HFFc6 (cell line): Measurements from ENCODE around the gene MRTFB. TPM values are rescaled to one million over a fixed set of nuclear protein-coding genes. Genes with fewer than 3 reads are reported as not detected.

Experiments
- DNase-seq: peaks from one replicate; pipeline ENCODE4 v3.0.0-alpha.2; 2018
- H3K27ac Mint-ChIP-seq: 2 replicates; pipeline ENCODE4 v1.8.0; 2020; ENCODE audit warnings: mild to moderate bottlenecking, mixed read lengths
- H3K27me3 Mint-ChIP-seq: 2 replicates; pipeline ENCODE4 v1.8.0; 2021; ENCODE audit warnings: mild to moderate bottlenecking, moderate library complexity, mixed read lengths; ENCODE audit not compliant: insufficient read depth
- H3K36me3 Mint-ChIP-seq: 2 replicates; pipeline ENCODE4 v1.8.0; 2021; ENCODE audit warnings: low read depth, mixed read lengths
- H3K4me1 Mint-ChIP-seq: 2 replicates; pipeline ENCODE4 v1.8.0; 2020; ENCODE audit warnings: low read depth, mixed read lengths
- H3K4me3 Mint-ChIP-seq: 2 replicates; pipeline ENCODE4 v1.8.0; 2020; ENCODE audit warnings: mild to moderate bottlenecking, moderate library complexity, mixed read lengths
- H3K9me3 Mint-ChIP-seq: 2 replicates; pipeline ENCODE4 v1.8.0; 2020; ENCODE audit warnings: mild to moderate bottlenecking, mixed read lengths
- total RNA-seq, 6 experiments: library from RNA; stranded (reverse); fragmentation: NEBNext Ultra II Directional; extraction: Animal tissue kit (Norgen Biotek cat#: 25700); gene quantifications; 2 replicates in 1 of 6; 3 replicates in 5 of 6; pipeline ENCODE4 v1.2.3, GENCODE V29; 2021
- TF ChIP-seq, protein P1 (sequence below): fragments of 200-600 bp; sonication (generic); IDR thresholded peaks from 2 replicates; pipeline ENCODE4 v1.5.0; 2021; ENCODE audit warnings: antibody characterized with exemption, mild to moderate bottlenecking

Gene MRTFB
- total RNA-seq, 6 experiments from 2014 or later = 10.3 to 16.9 (median 14.0) TPM

- Mint-ChIP-seq H3K4me1 (peaks cover 16% of the 10 kb centered on the region), H3K27me3 (peaks cover 3% of the 10 kb centered on the region), H3K27ac (peak overlapping the region; percentile 29), H3K4me3 (peak overlapping the region; percentile 94), H3K9me3 (peaks cover 22% of the 10 kb centered on the region), H3K36me3 (peaks cover 18% of the 10 kb centered on the region)
- TF ChIP-seq, protein P1, sequence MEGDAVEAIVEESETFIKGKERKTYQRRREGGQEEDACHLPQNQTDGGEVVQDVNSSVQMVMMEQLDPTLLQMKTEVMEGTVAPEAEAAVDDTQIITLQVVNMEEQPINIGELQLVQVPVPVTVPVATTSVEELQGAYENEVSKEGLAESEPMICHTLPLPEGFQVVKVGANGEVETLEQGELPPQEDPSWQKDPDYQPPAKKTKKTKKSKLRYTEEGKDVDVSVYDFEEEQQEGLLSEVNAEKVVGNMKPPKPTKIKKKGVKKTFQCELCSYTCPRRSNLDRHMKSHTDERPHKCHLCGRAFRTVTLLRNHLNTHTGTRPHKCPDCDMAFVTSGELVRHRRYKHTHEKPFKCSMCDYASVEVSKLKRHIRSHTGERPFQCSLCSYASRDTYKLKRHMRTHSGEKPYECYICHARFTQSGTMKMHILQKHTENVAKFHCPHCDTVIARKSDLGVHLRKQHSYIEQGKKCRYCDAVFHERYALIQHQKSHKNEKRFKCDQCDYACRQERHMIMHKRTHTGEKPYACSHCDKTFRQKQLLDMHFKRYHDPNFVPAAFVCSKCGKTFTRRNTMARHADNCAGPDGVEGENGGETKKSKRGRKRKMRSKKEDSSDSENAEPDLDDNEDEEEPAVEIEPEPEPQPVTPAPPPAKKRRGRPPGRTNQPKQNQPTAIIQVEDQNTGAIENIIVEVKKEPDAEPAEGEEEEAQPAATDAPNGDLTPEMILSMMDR = no peak
- no peak for DNase-seq
These were observed 215.5 kb downstream of the MRTFB start for GRCh38 chr16:14286368-14287230.

DNA sequence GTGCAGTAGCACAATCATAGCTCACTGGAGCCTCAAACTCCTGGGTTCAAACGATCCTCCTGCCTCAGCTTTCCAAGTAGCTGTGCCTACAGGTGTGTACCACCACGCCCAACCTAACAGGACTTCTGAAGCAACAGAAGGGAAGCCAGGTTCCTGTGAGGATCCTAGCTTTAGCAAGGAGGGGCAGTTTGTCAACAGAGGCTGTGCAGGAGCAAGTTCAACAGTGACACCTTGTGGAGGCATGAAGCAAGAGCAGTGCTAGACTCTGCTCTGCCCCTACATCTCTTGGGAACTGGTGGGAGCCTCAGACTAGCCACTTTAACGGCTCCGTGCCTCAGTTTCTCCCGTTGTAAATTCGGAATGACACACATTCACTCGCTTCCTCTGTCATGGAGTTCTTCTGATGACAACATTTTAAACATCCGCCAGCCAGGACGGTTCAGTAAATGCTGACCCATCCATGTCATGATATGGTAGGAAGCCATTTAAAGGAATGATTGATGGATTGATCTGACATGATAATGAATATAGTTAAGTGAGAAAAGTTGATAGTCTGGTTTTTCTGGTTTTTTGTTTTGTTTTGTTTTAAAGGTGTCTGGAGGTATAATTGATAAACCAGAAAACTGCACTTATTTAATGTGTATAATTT lies 218.7 kb downstream of the MRTFB start:
- peaks cover 5% of the 10 kb centered on the region for H3K27me3 Mint-ChIP-seq
- DNase-seq = no peak
- peaks cover 22% of the 10 kb centered on the region for H3K9me3 Mint-ChIP-seq
- no peak overlapping the region for H3K4me3 Mint-ChIP-seq
- peaks cover 9% of the 10 kb centered on the region for H3K4me1 Mint-ChIP-seq
- no peak overlapping the region for H3K27ac Mint-ChIP-seq
- TF ChIP-seq, protein P1 = peak; percentile 77
- H3K36me3 Mint-ChIP-seq = peaks cover 18% of the 10 kb centered on the region

DNA sequence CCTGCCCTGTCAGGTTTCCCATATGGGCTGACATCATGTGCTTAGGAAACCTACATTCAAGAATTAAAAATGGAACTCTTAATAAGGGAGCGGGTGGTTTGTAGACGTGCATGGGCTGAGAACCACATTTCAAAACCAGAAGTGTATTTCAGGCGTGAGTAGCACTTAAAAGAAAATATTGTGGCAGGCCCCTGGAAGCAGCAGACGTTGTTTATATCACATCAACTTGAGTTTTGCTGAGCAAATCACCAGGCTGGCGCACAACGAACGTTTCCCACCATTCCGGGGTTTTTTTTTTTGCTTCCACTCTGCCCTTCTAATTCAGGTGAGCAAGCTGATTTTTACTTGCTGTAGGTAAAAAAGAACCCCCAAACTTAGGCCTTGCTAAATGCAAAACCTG lies 220.2 kb downstream of the MRTFB start:
- Mint-ChIP-seq H3K4me1 (peaks cover 4% of the 10 kb centered on the region; the same call in 1 of the 2 replicates), H3K9me3 (peaks cover 22% of the 10 kb centered on the region), H3K36me3 (peaks cover 18% of the 10 kb centered on the region), H3K27me3 (peaks cover 4% of the 10 kb centered on the region), H3K27ac (no peak overlapping the region), H3K4me3 (no peak overlapping the region)
- TF ChIP-seq, protein P1 = no peak
- no peak for DNase-seq

DNA sequence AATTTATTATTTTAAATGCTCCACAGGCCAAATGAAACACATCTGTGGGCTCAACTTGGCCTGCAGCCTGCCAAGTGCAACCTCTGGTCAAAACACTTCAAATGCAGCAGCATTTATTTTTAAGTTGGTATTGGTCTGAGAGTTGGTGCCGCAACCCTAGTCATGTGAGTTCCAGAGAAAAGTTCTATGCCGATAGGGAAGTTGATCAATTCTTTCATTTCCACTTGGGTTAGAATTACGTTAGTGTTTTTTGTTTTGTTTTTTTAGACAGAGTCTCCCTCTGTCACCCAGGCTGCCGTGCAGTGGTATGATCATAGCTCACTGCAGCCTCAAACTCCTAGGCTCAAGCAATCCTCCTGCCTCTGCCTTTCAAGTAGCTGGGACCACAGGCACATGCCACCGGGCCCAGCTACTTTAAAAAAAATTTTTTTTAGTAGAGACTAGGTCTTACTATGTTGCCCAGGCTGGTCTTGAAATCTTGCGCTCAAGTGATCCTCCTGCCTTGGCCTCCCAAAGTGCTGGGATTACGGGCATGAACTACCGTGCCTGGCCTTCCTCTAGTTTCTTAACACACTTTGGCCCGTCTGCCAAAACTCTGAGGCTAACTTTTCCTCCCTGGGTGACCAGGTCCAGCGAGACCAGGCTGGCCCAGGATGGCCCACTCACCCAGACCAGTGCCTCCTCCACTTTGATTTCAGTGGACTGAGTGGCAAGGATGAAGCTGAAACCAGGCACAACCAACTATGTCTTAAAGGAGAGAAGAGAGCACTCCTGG lies 221.1 kb downstream of the MRTFB start:
- peaks cover 4% of the 10 kb centered on the region for H3K27me3 Mint-ChIP-seq
- peaks cover 18% of the 10 kb centered on the region for H3K36me3 Mint-ChIP-seq
- no peak overlapping the region for H3K4me3 Mint-ChIP-seq
- no peaks in the 10 kb centered on the region for H3K4me1 Mint-ChIP-seq
- no peak overlapping the region for H3K27ac Mint-ChIP-seq
- DNase-seq = no peak
- H3K9me3 Mint-ChIP-seq = peaks cover 22% of the 10 kb centered on the region
- TF ChIP-seq, protein P1 = no peak

DNA sequence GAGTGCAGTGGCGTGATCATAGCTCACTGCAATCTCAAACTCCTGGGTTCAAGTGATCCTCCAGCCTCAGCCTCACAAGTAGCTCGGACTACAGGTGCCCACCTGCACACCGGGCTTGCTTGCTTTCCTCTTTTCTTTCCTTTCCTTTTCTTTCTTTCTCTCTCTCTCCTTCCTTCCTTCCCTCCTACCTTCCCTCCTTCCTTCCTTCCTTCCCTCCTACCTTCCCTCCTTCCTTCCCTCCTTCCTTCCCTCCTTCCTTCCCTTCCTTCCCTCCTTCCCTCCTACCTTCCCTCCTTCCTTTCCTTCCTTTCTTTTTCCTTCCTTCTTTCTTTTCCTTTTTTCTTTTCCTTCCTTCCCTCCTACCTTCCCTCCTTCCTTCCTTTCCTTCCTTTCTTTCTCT lies 225.5 kb downstream of the MRTFB start:
- Mint-ChIP-seq H3K27ac (no peak overlapping the region), H3K9me3 (no peaks in the 10 kb centered on the region), H3K27me3 (peaks cover 5% of the 10 kb centered on the region; the same call in 1 of the 2 replicates), H3K36me3 (no peaks in the 10 kb centered on the region), H3K4me3 (no peak overlapping the region), H3K4me1 (peaks cover 13% of the 10 kb centered on the region)
- TF ChIP-seq, protein P1 = no peak
- DNase-seq = no peak
